ENCODE results near the gene MRPL48.

The MRPL48 gene

GRCh38 chr11:73894725-73895335 is 107.2 kb downstream of the MRPL48 start:
- no peak for DNase-seq

GRCh38 chr11:73902303-73902702 is 114.6 kb downstream of the MRPL48 start:
- DNase-seq: no peak

GRCh38 chr11:73907191-73907590 is 119.5 kb downstream of the MRPL48 start:
- DNase-seq: peak; percentile 30

GRCh38 chr11:73912026-73912425 is 124.4 kb downstream of the MRPL48 start:
- no peak for DNase-seq

- DNase-seq: no peak
Observed at GRCh38 chr11:73913472-73913871, 125.8 kb downstream of the MRPL48 start.

GRCh38 chr11:73914284-73914683 is 126.6 kb downstream of the MRPL48 start:
- no peak for DNase-seq
